HG03575 (cell line): ENCODE results near the gene RPLP2.

Experiments
- ATAC-seq: cut with Tn5 transposase; IDR thresholded peaks from one replicate; pipeline ENCODE4 v1.9.1; 2021; ENCODE audit not compliant: unreplicated experiment, insufficient number of reproducible peaks, low FRiP score; ENCODE audit errors: extremely low read depth

Gene RPLP2

DNA sequence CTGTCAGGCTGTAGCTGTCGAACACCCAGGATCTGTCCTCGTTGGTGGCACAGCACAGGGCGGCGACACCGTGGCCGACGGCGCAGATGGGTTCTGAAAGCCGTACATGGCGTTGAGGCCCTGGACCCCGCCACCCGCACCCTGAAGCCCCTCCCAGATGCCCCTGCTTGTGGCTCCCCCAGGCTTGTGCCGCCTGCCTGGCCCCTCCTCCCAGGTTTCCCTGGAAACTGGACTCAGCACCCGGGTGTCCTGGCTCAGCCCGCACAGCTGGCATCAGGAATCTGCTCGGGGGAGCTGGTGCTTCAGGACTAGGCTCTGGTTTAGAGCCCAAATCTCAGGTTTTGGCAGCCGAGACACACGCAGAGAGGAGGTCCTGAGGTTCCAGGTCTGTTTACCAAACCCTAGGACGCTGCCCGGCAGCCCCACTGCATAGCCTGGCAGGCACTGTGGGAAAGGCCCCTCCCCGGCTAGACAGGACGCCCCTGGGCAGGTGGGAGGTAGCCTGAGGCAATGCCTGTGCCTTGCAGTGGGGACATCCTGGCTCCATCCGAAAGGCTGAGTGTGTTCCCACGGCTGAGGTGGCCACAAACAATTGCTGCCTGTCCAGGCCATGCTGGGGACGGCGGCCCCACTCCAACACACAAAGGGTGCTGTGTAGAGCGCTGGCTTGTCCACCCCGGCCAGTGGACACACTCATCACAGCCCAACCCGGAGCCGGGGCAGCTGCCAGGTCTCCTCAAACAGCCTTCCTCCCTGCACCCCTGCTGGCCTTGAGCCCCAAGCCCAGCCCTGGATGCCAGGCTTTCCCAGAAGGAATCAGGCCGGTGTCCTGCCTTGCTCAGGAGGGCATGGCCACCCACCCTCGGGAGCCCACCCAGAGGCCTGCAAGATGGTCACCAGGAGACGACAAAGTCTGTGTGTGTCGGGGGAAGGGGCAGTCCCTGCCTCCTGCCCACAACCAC lies 37.1 kb upstream of the RPLP2 start:
- no peak for ATAC-seq

DNA sequence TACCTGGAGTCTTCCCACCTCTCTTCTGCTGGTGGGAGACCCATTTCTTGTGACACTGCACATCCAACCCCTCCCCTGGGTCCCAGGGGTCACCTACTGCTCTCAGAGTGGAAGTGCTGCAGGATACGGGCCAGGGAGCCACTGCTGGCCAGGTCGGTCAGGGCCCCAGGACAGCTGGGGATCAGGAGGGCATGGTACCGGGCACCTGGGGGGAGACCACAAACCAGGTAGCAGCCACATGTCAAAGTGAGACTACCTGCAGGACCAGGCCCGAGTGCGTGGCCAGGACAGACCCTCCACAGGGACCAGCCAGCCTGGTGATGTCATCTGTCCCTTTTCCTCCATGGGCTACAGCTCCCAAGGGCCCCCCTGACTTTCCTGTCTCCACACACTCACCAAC lies 36.3 kb upstream of the RPLP2 start:
- ATAC-seq: no peak

DNA sequence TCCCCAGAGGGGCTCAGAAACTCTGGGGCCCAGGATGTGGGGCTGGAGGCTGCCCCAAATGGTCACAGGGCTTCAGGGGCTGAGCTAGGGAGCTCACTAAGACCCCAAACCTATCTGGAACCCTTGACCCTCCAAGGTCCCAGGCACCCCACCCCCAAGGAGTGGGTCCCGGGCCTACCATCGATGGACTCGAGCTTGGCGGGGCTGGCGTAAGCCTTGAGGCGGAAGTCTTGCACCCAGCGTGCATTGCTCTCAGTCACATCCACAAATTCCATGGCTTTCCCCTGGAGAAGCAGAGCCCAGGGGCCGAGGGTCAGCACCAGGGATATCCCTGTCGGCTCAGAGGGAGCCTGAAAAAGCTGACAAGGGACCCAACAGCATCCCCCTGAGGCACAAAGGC lies 35.9 kb upstream of the RPLP2 start:
- no peak for ATAC-seq

DNA sequence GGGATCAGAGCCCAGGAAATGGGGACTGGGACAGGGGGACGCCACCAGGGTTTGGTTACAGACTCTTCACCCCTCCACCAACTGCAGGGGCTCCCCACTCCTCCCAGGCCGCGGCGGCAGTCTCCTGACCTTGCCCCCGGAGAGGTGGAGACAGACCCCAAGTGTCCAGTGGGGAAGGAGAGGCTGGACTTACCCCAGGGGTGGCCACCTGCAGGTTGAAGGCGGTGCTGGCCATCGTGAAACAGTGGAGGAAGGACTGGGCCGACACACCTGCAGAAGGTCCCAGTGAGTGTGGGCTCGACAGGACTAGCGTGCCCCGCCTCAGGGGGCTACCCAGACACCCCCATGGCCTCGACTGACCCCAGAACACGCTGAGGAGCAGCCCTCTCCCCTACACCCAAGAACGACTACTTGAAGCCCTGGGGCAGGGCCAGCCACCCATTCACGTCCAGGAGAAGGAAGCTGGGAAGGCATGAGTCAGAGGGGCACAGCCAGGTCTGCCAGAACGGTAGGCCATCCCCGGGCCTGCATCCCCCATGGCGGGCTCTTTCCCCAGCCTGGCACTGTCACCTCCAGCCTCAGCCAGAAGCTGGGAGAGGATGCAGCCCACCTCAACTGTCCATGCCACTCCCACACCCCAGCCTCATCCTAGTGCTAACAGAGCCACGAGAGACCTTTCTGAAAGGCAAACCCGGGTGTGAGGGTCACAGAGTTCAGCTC lies 34.7 kb upstream of the RPLP2 start:
- ATAC-seq: no peak

DNA sequence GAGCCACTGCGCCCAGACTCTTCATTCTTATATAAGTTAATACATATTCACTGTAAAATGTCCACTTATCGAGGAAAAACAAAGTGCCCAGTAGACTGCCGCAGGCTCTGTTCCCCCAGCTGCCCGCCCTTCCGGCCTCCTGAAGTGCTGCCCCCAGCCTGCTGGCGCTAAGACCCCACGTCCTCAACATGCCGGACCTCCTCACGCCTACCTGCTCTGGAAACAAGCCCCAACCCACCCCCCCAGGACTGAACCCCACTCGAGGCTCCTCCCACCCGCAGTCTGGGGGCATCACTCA lies 33.6 kb upstream of the RPLP2 start:
- no peak for ATAC-seq

DNA sequence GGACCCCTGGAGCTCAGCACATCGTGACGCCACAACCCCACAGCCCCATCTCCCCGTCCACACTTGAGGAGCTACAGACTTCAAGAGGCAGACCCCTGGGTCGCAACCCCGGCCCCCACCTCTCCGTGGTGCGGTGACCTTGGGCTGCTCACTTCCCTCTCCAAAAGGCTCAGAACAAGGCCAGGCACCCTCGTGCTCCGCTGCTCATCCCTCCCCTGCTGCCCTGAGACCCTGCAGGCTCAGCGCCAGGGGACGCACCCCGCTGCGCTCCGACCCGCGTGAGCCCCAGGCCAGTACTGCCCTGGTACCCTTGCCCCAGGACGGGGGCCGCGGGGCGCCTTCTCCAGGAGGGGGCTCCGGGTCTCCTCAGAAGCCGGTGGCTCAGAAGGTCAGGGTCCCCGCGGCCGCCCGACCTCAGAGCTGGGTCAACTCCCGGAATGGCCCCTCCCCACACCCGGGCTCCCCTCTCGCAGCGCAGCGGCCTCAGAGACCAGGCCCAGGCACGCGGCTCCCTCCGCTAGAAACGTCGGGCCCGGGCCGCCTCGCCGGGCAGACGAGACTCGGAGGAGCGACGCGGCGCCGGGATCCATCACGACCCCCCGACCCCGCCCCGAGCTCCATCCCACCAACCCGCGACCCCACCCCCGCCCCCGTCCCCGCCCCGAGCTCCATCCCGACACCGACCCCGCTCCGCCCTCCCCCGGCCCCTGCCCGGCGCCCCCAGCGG lies 33.0 kb upstream of the RPLP2 start:
- ATAC-seq: no peak

DNA sequence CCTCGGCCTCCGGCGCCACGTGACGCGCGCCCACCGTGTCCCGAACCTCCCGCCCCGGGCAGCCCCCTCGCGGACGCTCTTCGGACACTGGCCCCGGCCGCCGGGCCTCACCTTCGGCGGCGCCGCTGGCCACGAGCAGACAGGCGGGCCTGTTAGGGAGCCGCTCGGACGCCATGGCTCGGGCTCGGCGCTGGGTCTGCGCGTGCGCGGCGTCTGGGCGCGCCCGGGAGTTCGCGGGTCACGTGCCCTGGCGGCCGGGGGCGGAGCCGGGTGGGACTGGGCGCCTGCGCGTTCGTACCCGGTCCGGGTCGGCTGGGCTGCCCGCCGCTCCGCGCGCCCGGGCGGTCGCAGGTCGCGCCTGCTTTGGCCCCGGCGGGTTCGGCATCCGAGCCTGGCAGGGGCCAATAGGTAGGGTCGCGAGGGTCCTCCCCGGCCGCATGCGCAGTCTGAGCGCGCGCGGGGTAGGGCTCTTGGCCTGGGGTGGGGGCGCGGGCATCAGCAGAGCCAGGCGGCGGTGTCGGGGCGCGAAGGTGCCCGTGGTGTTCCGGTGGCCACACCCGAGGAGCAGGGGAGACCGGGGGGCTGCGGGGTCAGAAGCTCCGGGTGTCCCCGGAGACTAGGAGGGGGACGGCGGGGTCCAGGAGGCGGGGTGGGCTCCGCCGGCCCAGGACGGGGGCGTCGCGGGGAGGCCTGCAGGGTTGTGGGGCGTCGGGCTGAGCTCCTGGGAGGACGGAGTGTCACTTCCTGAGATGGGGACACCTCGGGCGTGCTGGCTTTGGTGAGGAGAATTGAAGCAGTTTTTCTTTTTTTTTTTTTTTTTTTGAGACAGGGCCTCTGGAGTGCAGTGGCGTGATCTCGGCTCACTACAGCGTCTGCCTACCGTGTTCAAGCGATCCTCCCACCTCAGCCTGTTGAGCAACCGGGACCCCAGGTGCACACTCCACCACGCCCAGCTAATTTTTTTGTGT lies 32.2 kb upstream of the RPLP2 start, which contains the start of gene GATD1:
Gene GATD1 (minus strand): TSS at position 200 of the 968 bp plus-strand sequence. CDS start 25 bp downstream, at position 175.
- ATAC-seq: no peak

DNA sequence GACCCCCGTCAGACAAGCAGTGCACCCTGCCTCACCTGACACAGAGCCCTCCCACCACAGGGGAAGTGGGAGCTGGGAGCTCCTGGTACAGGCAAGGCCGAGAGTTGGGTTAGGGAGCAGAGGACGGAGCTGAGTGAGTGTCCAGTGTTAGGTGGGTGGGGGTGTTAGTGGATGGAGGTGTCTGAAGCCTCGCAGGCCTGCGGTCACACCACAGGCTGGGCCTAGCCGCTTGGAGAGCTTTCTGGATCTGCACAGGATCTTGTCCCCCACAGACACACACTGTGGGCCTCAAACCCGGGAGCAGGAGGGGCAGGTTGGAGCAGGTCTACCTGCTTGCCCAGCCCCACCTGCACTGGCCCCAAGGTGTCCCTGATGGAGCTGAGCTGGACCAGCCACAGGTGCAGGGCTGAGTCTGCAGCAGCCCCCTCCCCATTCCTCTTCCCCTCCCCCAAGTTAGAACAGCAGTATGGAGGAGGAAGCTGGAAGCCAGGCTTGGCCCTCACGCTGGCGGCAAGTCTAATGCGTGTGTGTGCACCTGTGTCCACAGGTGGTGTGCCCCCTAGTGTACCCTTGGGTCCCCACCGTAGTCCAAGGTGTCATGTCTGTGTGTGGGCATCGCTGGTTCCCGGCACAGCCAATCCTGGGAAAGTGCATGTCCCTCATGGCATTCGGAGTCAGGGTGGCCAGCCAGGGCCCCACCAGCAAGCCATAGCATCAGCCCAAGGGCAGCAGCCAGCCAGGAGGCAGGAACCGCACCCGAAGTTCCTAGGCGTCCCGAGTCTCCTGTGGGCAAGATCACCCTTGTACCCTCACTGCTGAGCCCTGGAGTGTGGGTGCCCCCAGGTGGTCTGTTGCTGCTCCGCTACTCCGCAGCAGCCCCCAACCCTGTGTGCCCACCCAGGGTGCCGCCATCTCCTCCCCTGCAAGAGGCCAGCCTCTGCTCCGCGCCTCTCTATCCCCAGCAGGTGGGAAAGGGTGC lies 30.5 kb upstream of the RPLP2 start:
- no peak for ATAC-seq

DNA sequence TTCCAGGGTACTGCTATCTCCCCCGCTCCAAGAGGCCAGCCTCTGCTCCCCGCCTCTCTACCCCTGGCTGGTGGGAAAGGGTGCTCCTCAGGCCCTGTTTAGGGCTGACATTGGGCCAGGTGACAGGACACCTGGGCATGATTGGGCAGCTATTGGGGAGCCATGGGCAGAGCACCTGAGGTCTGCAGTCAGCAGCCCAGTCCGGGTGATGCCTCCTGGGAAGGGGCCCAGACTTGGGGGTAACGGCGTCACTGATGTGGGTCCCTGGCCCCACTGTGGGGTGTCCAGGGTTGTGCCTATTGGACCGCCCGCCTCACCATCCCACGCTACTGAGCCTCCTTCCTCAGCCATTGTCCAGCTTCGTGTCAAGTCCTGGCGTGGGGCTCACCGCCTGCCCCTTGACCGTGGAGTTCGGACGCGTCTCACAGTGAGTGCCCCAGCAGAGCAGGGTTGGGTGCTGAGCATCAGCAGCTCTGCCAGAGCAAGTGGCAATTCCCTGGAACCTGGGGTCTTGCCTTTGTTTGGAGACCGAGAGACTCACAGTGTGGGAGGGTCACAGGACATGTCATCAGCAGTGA lies 29.7 kb upstream of the RPLP2 start:
- no peak for ATAC-seq

DNA sequence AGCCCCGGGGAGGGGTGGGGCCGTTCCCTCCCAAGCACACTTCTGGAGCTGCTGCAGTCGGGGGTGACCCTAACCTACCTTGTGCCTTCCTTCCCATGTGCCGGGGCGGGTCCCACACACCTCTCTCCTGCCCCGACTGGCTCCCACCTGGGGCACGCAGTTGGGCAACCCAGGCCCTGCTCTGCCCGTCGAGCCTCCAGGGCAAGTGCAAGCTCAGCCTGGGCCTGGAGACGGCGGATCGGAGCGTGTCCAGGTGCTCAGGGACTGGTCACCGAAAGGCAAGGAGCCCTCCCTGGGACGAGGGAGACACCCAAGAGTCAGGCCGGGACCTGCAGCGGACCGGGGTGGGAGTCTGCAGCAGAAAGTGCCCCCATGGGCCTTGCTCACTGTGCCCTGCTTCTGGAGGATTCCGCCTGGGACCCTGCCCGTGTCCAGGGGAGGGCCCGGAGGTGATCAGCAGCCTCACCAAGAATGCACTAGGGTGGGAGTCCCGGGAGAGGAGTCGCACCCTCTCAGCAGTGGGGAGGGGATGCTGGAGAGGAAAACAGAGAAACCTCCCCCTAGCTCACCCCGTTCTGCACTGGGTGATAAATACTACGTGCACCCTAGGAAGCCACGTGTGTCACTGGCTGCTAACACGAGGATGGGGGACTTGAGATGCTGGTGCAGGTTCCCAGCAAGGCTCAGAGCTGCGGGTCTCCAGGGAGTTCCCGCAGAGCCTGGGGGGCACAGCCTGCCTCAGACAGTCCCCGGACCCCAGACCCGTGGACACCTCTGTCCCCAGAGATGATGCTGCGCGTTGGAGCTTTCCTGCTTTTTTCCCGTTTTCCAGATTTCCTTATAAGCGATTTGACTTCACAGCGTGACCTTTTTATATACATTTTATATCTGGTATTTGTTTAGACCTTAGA lies 27.2 kb upstream of the RPLP2 start:
- no peak for ATAC-seq

DNA sequence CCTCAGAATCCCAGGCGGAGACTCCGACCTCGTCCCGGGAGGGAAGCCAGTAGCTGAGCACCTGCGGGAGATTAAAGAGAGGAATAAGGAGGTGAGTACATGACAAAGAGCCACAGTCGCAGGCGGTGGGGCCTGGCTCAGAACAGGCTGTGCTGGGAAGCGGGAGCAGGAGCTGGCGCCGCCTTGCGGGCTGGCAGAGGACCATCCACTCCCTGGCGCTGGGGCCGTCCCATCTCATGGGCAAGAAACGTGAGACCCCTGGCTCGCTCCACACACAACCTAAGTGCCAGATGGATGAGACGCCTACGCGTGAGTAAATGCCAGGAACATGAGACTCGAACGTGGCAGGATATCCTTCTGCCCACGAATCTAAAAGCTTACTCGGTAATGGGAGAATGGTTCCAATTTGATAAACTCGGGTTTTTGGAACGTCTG lies 26.2 kb upstream of the RPLP2 start:
- ATAC-seq: no peak

DNA sequence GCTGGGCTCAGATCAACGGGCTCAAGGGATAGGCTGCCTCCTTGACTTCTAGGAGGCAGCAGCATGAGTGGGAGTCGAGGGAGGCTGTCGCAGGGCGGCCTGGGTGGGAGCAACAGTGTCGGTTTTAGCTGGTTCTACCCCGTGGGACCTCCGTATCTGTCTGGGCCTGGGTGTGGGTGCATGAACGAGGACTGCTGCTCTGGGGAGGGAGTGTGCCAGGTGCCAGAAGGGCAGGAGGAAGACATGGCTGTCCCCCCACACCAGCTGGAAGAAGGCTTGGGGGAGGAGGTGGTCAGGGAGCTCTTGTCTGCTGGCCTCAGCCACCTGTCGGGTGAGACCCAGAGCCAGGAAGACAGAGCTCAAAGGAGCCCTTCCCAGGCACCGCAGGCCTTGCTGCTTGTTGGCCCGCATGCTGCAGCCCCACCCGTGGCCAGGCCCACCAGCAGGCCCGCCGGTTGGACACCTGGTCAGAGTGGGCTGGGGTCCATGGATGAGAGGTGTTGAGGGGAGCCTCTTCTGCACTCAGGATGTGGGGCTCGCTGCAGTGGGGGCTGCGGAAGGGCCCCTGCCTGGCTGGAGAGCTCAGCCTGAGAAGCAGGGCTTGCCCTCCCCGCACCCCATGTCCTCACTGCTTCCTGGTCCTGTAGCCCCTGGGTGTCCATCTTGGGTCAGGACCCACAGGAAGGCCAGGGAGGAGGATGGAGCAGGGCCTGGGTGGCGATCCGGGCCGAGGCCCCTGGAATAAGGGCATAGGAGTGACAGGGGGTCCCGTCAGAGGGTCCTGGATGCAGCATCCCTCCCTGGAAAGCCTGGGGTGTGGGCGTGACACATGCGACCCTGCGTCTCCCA lies 23.3 kb upstream of the RPLP2 start:
- no peak for ATAC-seq

DNA sequence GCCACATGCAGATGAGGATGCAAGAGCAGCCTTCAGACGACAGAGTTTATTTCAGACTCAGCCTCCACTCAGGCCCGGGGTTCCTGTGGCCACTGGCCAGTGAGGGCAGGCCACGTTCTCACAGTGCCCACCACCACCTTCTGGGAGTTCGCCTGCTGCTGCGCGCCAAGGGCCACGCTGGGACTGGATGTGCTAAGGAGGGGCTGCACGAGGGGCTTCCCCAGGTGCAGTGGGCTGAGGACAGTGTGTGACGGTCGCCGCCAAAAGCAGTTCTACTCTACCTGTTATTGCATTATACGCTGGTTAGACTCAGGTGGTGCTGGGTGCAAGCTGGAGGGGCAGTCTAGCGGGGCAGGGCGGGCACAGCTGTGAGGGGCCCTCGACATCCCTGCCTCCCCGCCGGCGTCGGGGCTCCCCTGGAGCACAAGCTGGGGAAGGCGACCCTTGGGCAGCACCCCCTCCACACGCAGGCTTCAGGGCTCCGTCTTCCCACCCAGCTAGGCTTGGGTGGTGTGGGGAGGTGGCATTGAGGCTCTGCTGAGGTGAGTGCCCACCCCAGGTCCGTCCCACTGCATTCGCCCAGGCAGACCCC lies 22.6 kb upstream of the RPLP2 start:
- ATAC-seq: no peak

DNA sequence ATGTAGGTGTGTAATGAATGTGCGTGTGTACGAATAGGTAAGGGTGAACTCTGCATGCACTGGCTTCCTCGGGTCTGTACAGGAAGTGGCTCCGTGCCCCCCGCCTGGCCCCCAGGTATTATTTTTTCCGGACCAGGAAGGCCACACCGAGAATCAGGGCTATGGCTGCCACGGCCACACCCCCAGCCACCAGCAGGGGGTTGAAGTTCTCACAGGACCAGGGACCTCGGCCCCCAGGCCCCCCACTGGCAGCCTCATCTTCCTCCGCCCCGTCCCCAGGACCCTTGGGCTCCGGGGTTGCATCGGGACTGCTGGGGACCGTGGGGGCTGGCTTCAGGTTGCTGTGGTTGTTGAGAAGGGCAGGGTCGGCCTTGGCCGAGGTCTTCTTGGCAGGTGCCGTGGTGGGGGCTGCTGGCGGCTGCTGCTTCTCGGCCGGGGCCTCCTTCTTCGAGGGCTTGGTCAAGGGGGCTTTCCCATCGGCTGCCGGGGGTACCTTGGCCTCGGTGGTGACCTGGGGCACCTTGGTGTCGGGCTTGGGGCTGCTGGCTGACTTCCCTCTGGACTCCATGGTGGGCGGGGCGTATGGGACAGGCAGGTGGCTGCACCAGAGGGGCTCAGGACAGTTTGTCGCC lies 21.6 kb upstream of the RPLP2 start:
- no peak for ATAC-seq
